Measurements from ENCODE around the gene TBC1D10B. TPM values are rescaled to one million over a fixed set of nuclear protein-coding genes. Genes with fewer than 3 reads are reported as not detected.

Gene TBC1D10B
- total and polyA plus RNA-seq, 2 of the 8 experiments (the other 6 are each of a cell fraction or from before 2014, with no cell fraction given) = 15.4 to 28.6 TPM

GRCh38 chr16:30377812-30378235 is 7.5 kb upstream of the TBC1D10B start (continued):
- TF ChIP-seq CTCF (IDR thresholded peaks at IDR 0.05; ENCODE audit: control extremely low read depth in 1 of 3, insufficient read depth in 1 of 3, low read depth in 1 of 3, low read length in 3 of 3) (no peak), TCF12 (IDR thresholded peaks at IDR 0.05; ENCODE audit: low read depth, low read length) (no peak), E2F6 (IDR thresholded peaks at IDR 0.05) (no peak), RBBP5 (IDR thresholded peaks at IDR 0.05; ENCODE audit: borderline replicate concordance, low read depth, low read length) (peak; percentile 45; the same call in 1 of the 2 replicates), EGR1 (IDR thresholded peaks at IDR 0.05; ENCODE audit: borderline replicate concordance, low read depth, low read length) (peak; percentile 90), EP300 (IDR thresholded peaks at IDR 0.05; ENCODE audit: borderline replicate concordance in 1 of 2, low read depth in 2 of 2, low read length in 2 of 2) (no peak), SUZ12 (IDR thresholded peaks at IDR 0.05; ENCODE audit: low read length) (no peak), BCL11A (IDR thresholded peaks at IDR 0.05; ENCODE audit: low read depth in 2 of 2, low read length in 2 of 2) (no peak), TAF1 (IDR thresholded peaks at IDR 0.05; ENCODE audit: low read depth, low read length) (0 out of 2 replicates have a peak, but pooled peaks have one; percentile 56), FOSL1 (IDR thresholded peaks at IDR 0.05; ENCODE audit: insufficient read depth, low read depth, low read length) (no peak), PHF8 (conservative IDR thresholded peaks at IDR 0.05; ENCODE audit: low read depth, low read length) (no peak; the same call in none of the 2 replicates)
